GM12878 (cell line): ENCODE results near the gene ANKRD11. TPM values are rescaled to one million over a fixed set of nuclear protein-coding genes. Genes with fewer than 3 reads are reported as not detected.

Experiments used
- ATAC-seq: fragments of 200-7000 bp; cut with Tn5 transposase; 3 replicates; pipeline ENCODE4 v1.9.1; 2020; ENCODE audit warnings: mild to moderate bottlenecking, moderate library complexity
- BruUV-seq: library from RNA; stranded (reverse); fragments of 400-500 nt; replicated peaks from 2 replicates; lab custom pipeline; 2021; lab: Mats Ljungman, UMichigan
- CTCF ChIA-PET: fragments of 300-600 bp; sonication (Branson Sonifier 250); formaldehyde crosslinking; extraction: SDS; loops from one replicate; lab custom pipeline; 2021; ENCODE audit warnings: inconsistent platforms; lab: Yijun Ruan, JAX
- POLR2A ChIA-PET: fragments of 350-600 bp; formaldehyde crosslinking; extraction: SDS; loops from one replicate; lab custom pipeline; 2021; ENCODE audit warnings: inconsistent platforms; lab: Charles Lee
- RAD21 ChIA-PET: fragments of 300-600 bp; sonication (Branson Sonifier 250); formaldehyde crosslinking; loops from one replicate; lab custom pipeline; 2023; ENCODE audit warnings: antibody characterized with exemption; ENCODE audit not compliant: unreplicated experiment; lab: Charles Lee
- SMC1A ChIA-PET: fragments of 300-600 bp; sonication (Branson Sonifier 250); formaldehyde crosslinking; loops from one replicate; lab custom pipeline; 2023; ENCODE audit not compliant: unreplicated experiment, uncharacterized antibody; lab: Charles Lee
- DNase-seq: peaks from one replicate; pipeline ENCODE4 v3.0.0-alpha.2; 2011; ENCODE audit warnings: low read depth, low spot score
- FAIRE-seq: peaks from 3 replicates; lab custom pipeline; 2011; peaks lifted over from hg19 to GRCh38; lab: Jason Lieb, UNC
- H2AFZ ChIP-seq: 2 replicates; pipeline ENCODE4 v1.6.0; 2011; ENCODE audit warnings: low read depth, low read length, control low read depth; ENCODE audit not compliant: control insufficient read depth
- H3K27ac ChIP-seq: 2 replicates; pipeline ENCODE4 v1.5.1; 2011; ENCODE audit warnings: control low read depth; ENCODE audit not compliant: control insufficient read depth, insufficient read depth
- H3K27me3 ChIP-seq, 2 experiments: replicated peaks in 1 of 2; 2 replicates each; pipeline versions ENCODE4 v1.6.0 to v1.6.1; 2011; ENCODE audit warnings: low read length in 1 of 2; ENCODE audit not compliant: control insufficient read depth in 2 of 2, insufficient read depth in 2 of 2
- H3K36me3 ChIP-seq, 2 experiments: 2 replicates each; pipeline ENCODE4 v1.5.1; 2011; ENCODE audit warnings: low read length in 1 of 2; ENCODE audit not compliant: control insufficient read depth in 2 of 2, insufficient read depth in 2 of 2
- H3K4me1 ChIP-seq: 2 replicates; pipeline ENCODE4 v1.6.1; 2011; ENCODE audit warnings: mild to moderate bottlenecking, low read length, moderate library complexity, mixed read lengths; ENCODE audit not compliant: control insufficient read depth, insufficient read depth
- H3K4me2 ChIP-seq: 2 replicates; pipeline ENCODE4 v1.6.0; 2011; ENCODE audit warnings: control low read depth; ENCODE audit not compliant: control insufficient read depth, insufficient read depth
- H3K4me3 ChIP-seq: fragments of 200-600 bp; sonication (generic); 2 replicates; pipeline ENCODE4 v1.5.1; 2016
- H3K79me2 ChIP-seq: 2 replicates; pipeline ENCODE4 v1.6.0; 2011; ENCODE audit warnings: low read length; ENCODE audit not compliant: control insufficient read depth, insufficient read depth
- H3K9ac ChIP-seq: 2 replicates; pipeline ENCODE4 v1.8.0; 2011; ENCODE audit warnings: low read length, control low read depth, mixed read lengths; ENCODE audit not compliant: control insufficient read depth, insufficient read depth
- H3K9me3 ChIP-seq: replicated peaks from 3 replicates; pipeline ENCODE4 v1.5.1; 2011; ENCODE audit warnings: mild to moderate bottlenecking, low read length; ENCODE audit not compliant: control insufficient read depth, insufficient read depth
- H4K20me1 ChIP-seq: 2 replicates; pipeline ENCODE4 v1.6.0; 2011; ENCODE audit not compliant: control insufficient read depth, insufficient read depth
- CBX3 ChIP-seq: fragments of 200-600 bp; sonication (generic); IDR thresholded peaks from 2 replicates; pipeline ENCODE4 v1.6.1; 2016; ENCODE audit warnings: low read depth, borderline replicate concordance
- CHD4 ChIP-seq: fragments of 200-600 bp; sonication (generic); IDR thresholded peaks from 2 replicates; pipeline ENCODE4 v1.6.1; 2016; ENCODE audit warnings: mild to moderate bottlenecking
- CREB1 ChIP-seq: IDR thresholded peaks from 2 replicates; pipeline ENCODE4 v1.6.1; 2012; ENCODE audit warnings: low read depth, mild to moderate bottlenecking, inconsistent platforms
- GATAD2B ChIP-seq: fragments of 450-650 bp; conservative IDR thresholded peaks from 2 replicates; pipeline ENCODE4 v1.6.1; 2017; ENCODE audit warnings: low read depth, mild to moderate bottlenecking, moderate library complexity
- JUNB ChIP-seq: IDR thresholded peaks from 2 replicates; pipeline ENCODE4 v1.6.1; 2016; ENCODE audit warnings: antibody characterized with exemption, mild to moderate bottlenecking
- JUND ChIP-seq: IDR thresholded peaks from 2 replicates; pipeline ENCODE4 v1.6.1; 2012; ENCODE audit warnings: low read depth, mild to moderate bottlenecking, low read length, improper control_type of control experiment, moderate library complexity
- POLR2AphosphoS2 ChIP-seq: IDR thresholded peaks from 2 replicates; pipeline ENCODE4 v1.6.1; 2011; ENCODE audit warnings: low read depth, mild to moderate bottlenecking, low read length, improper control_type of control experiment, moderate library complexity
- TBL1XR1 ChIP-seq: IDR thresholded peaks from 2 replicates; pipeline ENCODE4 v1.6.1; 2012; ENCODE audit warnings: low read depth, low read length, improper control_type of control experiment
- TCF3 ChIP-seq: IDR thresholded peaks from 2 replicates; pipeline ENCODE4 v1.6.1; 2012; ENCODE audit warnings: low read depth, mild to moderate bottlenecking, low read length, borderline replicate concordance; ENCODE audit not compliant: insufficient read depth
- WGBS: methylation state at CpG from one replicate; pipeline ENCODE4 v1.1.6; 2016; ENCODE audit warnings: low lambda C conversion rate; ENCODE audit not compliant: insufficient replicate concordance, insufficient coverage; ENCODE audit errors: missing lambda C conversion rate; 5-methylcytosine and 5-hydroxymethylcytosine counted together
- in situ Hi-C: fragments of 300-500 bp; cut with MboI; formaldehyde crosslinking; loops from 9 replicates; pipeline ENCODE4 v1.14.3; 2018; ENCODE audit warnings: mixed read lengths
- intact Hi-C: fragments of 100-400 bp; cut with micrococcal nuclease; formaldehyde crosslinking; loops from one replicate; pipeline ENCODE4 v1.14.2; 2022; ENCODE audit not compliant: unreplicated experiment
- polyA plus RNA-seq, 11 experiments: library from polyadenylated mRNA; depleted of rRNA in 4 of 11; unstranded in 6 of 11; stranded (reverse) in 5 of 11; fragments of >200 nt; fragmentation: Nextera tagmentation in 4 of 11; fragmentation: Illumina TruSeq in 1 of 11; extraction: Ambion mirVana in 4 of 11; extraction: Trizol in 1 of 11; gene quantifications; 1 replicate in 1 of 11; 2 replicates in 10 of 11; pipeline versions ENCODE4 v1.2.1 to v1.2.3, GENCODE V29; 2011 to 2016; ENCODE audit warnings: inconsistent platforms in 2 of 11, missing spikeins in 2 of 11, low read depth in 1 of 11
- total RNA-seq, 4 experiments: library from RNA; depleted of rRNA in 3 of 4; stranded (reverse); fragments of >200 nt in 3 of 4; fragmentation: Illumina TruSeq in 1 of 4; extraction: Trizol in 1 of 4; gene quantifications; 2 replicates each; pipeline versions ENCODE4 v1.2.1 to v1.2.3, GENCODE V29; 2013 to 2021
- TF ChIP-seq, protein P1 (sequence below): IDR thresholded peaks from 2 replicates; pipeline ENCODE4 v1.6.1; 2012; ENCODE audit warnings: low read depth, low read length, improper control_type of control experiment
- TF ChIP-seq, protein P2 (sequence below): fragments of 450-650 bp; IDR thresholded peaks from 2 replicates; pipeline ENCODE4 v1.6.1; 2017; ENCODE audit warnings: mild to moderate bottlenecking, moderate library complexity
- TF ChIP-seq, protein P3 (sequence below): IDR thresholded peaks from 2 replicates; pipeline ENCODE4 v1.6.1; 2012; ENCODE audit warnings: low read depth, low read length, improper control_type of control experiment
- TF ChIP-seq, protein P4 (sequence below): fragments of 450-650 bp; IDR thresholded peaks from 2 replicates; pipeline ENCODE4 v1.6.1; 2017; ENCODE audit warnings: mild to moderate bottlenecking
- TF ChIP-seq, protein P5 (sequence below): fragments of 450-650 bp; IDR thresholded peaks from 2 replicates; pipeline ENCODE4 v1.6.1; 2017; ENCODE audit warnings: mild to moderate bottlenecking, low read depth, inconsistent platforms; ENCODE audit not compliant: poor library complexity, severe bottlenecking

Gene ANKRD11
- total and polyA plus RNA-seq, 10 of the 15 experiments (the other 5 are each of a cell fraction or from before 2014, with no cell fraction given), result 5.1 to 103 (median 27.4) TPM

DNA sequence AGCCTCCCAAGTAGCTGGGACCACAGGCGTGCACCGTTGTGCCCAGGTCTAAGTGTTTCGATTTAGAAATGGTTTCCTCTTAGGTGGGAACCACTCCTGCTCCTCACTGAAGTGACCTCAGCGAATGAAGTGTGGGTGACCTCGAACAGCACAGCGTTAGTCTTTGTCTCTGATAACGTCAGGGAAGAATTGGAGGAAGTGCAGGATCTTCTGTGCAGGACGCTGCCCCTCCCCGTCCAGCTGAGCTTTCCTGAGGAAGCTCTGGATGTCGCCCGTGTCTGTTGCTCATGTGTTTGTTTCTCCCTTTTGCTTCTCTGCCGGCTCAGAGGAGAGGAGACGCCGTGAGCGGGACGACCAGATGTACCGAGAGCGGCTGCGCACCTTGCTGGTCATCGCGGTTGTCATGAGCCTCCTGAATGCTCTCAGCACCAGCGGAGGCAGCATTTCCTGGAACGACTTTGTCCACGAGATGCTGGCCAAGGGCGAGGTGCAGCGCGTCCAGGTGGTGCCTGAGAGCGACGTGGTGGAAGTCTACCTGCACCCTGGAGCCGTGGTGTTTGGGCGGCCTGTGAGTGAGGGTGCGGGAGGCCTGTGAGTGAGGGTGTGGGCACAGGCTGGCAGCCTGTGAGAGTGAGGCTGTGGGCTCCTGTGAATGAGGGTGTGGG lies 33.5 kb upstream of the ANKRD11 start:
- CTCF ChIA-PET, result no interaction called here
- BruUV-seq, result no TSS peak
- Histone ChIP-seq H3K4me3 (no peak overlapping the region), H3K27ac (no peak overlapping the region)
- 96% methylated on average over 31 of the region's 32 CpGs for WGBS
- TF ChIP-seq GATAD2B, result no peak
- no peak for TF ChIP-seq TCF3
- TF ChIP-seq JUND, result no peak
- TF ChIP-seq, protein P1, sequence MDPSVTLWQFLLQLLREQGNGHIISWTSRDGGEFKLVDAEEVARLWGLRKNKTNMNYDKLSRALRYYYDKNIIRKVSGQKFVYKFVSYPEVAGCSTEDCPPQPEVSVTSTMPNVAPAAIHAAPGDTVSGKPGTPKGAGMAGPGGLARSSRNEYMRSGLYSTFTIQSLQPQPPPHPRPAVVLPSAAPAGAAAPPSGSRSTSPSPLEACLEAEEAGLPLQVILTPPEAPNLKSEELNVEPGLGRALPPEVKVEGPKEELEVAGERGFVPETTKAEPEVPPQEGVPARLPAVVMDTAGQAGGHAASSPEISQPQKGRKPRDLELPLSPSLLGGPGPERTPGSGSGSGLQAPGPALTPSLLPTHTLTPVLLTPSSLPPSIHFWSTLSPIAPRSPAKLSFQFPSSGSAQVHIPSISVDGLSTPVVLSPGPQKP, result no peak
- TF ChIP-seq, protein P2, sequence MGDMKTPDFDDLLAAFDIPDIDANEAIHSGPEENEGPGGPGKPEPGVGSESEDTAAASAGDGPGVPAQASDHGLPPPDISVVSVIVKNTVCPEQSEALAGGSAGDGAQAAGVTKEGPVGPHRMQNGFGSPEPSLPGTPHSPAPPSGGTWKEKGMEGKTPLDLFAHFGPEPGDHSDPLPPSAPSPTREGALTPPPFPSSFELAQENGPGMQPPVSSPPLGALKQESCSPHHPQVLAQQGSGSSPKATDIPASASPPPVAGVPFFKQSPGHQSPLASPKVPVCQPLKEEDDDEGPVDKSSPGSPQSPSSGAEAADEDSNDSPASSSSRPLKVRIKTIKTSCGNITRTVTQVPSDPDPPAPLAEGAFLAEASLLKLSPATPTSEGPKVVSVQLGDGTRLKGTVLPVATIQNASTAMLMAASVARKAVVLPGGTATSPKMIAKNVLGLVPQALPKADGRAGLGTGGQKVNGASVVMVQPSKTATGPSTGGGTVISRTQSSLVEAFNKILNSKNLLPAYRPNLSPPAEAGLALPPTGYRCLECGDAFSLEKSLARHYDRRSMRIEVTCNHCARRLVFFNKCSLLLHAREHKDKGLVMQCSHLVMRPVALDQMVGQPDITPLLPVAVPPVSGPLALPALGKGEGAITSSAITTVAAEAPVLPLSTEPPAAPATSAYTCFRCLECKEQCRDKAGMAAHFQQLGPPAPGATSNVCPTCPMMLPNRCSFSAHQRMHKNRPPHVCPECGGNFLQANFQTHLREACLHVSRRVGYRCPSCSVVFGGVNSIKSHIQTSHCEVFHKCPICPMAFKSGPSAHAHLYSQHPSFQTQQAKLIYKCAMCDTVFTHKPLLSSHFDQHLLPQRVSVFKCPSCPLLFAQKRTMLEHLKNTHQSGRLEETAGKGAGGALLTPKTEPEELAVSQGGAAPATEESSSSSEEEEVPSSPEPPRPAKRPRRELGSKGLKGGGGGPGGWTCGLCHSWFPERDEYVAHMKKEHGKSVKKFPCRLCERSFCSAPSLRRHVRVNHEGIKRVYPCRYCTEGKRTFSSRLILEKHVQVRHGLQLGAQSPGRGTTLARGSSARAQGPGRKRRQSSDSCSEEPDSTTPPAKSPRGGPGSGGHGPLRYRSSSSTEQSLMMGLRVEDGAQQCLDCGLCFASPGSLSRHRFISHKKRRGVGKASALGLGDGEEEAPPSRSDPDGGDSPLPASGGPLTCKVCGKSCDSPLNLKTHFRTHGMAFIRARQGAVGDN, result no peak
- TF ChIP-seq CREB1, result no peak
- TF ChIP-seq, protein P3, sequence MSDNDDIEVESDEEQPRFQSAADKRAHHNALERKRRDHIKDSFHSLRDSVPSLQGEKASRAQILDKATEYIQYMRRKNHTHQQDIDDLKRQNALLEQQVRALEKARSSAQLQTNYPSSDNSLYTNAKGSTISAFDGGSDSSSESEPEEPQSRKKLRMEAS, result no peak
- no peak for TF ChIP-seq POLR2AphosphoS2
- TF ChIP-seq TBL1XR1, result no peak
- TF ChIP-seq CHD4, result no peak
- no peak for TF ChIP-seq JUNB
- TF ChIP-seq CBX3, result no peak
- TF ChIP-seq, protein P4, sequence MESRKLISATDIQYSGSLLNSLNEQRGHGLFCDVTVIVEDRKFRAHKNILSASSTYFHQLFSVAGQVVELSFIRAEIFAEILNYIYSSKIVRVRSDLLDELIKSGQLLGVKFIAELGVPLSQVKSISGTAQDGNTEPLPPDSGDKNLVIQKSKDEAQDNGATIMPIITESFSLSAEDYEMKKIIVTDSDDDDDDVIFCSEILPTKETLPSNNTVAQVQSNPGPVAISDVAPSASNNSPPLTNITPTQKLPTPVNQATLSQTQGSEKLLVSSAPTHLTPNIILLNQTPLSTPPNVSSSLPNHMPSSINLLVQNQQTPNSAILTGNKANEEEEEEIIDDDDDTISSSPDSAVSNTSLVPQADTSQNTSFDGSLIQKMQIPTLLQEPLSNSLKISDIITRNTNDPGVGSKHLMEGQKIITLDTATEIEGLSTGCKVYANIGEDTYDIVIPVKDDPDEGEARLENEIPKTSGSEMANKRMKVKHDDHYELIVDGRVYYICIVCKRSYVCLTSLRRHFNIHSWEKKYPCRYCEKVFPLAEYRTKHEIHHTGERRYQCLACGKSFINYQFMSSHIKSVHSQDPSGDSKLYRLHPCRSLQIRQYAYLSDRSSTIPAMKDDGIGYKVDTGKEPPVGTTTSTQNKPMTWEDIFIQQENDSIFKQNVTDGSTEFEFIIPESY, result no peak
- TF ChIP-seq, protein P5, sequence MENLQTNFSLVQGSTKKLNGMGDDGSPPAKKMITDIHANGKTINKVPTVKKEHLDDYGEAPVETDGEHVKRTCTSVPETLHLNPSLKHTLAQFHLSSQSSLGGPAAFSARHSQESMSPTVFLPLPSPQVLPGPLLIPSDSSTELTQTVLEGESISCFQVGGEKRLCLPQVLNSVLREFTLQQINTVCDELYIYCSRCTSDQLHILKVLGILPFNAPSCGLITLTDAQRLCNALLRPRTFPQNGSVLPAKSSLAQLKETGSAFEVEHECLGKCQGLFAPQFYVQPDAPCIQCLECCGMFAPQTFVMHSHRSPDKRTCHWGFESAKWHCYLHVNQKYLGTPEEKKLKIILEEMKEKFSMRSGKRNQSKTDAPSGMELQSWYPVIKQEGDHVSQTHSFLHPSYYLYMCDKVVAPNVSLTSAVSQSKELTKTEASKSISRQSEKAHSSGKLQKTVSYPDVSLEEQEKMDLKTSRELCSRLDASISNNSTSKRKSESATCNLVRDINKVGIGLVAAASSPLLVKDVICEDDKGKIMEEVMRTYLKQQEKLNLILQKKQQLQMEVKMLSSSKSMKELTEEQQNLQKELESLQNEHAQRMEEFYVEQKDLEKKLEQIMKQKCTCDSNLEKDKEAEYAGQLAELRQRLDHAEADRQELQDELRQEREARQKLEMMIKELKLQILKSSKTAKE, result no peak
- TF ChIP-seq, all 136 proteins: peak for 0
- intact Hi-C loops (no loop called here), in situ Hi-C loops (no loop called here)
- H3K4me2 ChIP-seq, result no peak overlapping the region
- no peak for ATAC-seq
- peaks cover 12% of the 10 kb centered on the region for H3K4me1 ChIP-seq
- ChIA-PET RAD21 (no interaction called here), SMC1A (no interaction called here), POLR2A (interaction anchor here (1.0 kb wide), 1 partner anchor 10 kb away, joined by 3 read pairs; no protein-coding TSS in a partner anchor)
- H2AFZ ChIP-seq, result no peak overlapping the region
- no peaks in the 10 kb centered on the region for H3K27me3 ChIP-seq
- FAIRE-seq, result no peak
- no peaks in the 10 kb centered on the region for H4K20me1 ChIP-seq
- no peak overlapping the region for H3K9ac ChIP-seq
- H3K9me3 ChIP-seq, result no peaks in the 10 kb centered on the region
- no peak for DNase-seq
- H3K79me2 ChIP-seq, result no peaks in the 10 kb centered on the region; the same call in 1 of the 2 replicates
- H3K36me3 ChIP-seq, result peaks cover 12 to 24% of the 10 kb centered on the region in 2 experiments
